Measurements from ENCODE around the gene EIF5B.

- no peak for TF ChIP-seq CTCF (IDR thresholded peaks at IDR 0.05)
- TF ChIP-seq EP300 (IDR thresholded peaks at IDR 0.05): no peak
- TF ChIP-seq POLR2A (IDR thresholded peaks at IDR 0.05): no peak
These were observed 113.0 kb downstream of the EIF5B start for GRCh38 chr2:99450199-99450598.

All from tibial nerve (tissue), 4 donors.